ENCODE data around the gene TLCD2. TPM values are rescaled to one million over a fixed set of nuclear protein-coding genes. Genes with fewer than 3 reads are reported as not detected.

TLCD2 gene
- total and polyA plus RNA-seq, 2 of the 13 experiments (the other 11 are each of a cell fraction or from before 2014, with no cell fraction given) = 0.90 to 1.1 TPM

DNA sequence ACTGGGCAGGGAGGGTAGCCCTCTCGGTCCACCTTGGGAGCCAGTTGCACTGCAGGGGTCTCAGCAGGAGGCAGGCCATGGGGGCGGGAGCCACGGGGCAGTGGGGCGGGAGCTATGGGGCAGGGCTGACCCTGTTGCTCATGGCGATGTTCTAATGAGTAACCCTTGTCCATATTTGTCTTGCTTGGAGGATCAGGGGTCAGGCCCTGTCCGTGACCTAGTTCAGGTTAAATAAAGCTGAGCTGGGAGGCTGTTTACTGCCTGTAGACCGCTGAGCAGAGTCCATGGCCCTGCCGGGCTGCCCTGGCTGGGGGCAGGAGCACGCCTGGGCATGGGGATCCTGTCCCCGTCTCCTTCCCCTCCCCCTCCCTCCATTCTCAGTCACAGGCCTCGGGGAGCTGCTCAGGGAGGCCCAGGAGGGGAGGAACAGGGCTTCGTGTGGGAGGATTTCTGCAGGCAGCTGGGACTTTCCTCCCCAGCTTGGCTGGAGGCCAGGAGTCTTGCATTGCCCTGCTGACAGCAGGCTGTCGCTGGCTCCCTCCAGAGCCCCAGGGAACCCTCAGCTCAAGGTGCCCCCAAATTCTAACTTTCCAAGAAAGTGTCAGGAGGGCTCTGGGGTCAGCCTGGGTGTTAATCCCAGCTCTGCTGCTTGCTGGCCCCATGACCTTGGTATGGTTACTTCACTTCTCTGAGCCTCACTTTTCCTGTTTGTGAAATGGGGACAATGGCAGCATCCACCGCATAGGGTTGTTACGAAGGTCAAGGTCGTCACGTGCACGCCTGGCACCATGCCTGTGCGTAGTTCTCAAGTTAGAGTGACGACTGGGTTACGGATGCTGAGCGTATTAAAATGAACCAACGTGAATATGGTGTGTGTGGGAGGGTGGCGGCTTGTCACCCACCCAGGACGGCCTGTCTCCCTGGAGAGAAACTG, 26.4 kb upstream of the TLCD2 start (continued):
- TF ChIP-seq, protein P1, sequence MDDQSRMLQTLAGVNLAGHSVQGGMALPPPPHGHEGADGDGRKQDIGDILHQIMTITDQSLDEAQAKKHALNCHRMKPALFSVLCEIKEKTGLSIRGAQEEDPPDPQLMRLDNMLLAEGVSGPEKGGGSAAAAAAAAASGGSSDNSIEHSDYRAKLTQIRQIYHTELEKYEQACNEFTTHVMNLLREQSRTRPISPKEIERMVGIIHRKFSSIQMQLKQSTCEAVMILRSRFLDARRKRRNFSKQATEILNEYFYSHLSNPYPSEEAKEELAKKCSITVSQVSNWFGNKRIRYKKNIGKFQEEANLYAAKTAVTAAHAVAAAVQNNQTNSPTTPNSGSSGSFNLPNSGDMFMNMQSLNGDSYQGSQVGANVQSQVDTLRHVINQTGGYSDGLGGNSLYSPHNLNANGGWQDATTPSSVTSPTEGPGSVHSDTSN (CRISPR knock-in tag; IDR thresholded peaks at IDR 0.05; ENCODE audit: borderline replicate concordance) = no peak
- TF ChIP-seq MED1 (CRISPR knock-in tag; IDR thresholded peaks at IDR 0.05) (peak; percentile 97), SNRNP70 (IDR thresholded peaks at IDR 0.05; ENCODE audit: low read depth, low read length) (no peak), IKZF4 (CRISPR knock-in tag; IDR thresholded peaks at IDR 0.05; ENCODE audit: borderline replicate concordance, low read depth, not compliant biosample characterization) (no peak), ZNF652 (CRISPR knock-in tag; IDR thresholded peaks at IDR 0.05; ENCODE audit: borderline replicate concordance, low read depth) (peak; percentile 17; the same call in 1 of the 2 replicates), ARNT (IDR thresholded peaks at IDR 0.05) (no peak), TCF7L2 (IDR thresholded peaks at IDR 0.05; ENCODE audit: low read depth, low read length) (no peak), RFXANK (CRISPR knock-in tag; IDR thresholded peaks at IDR 0.05) (no peak), HOXA7 (CRISPR knock-in tag; IDR thresholded peaks at IDR 0.05) (no peak), SSRP1 (CRISPR knock-in tag; IDR thresholded peaks at IDR 0.05) (peak; percentile 23; the same call in 1 of the 2 replicates), ZBTB21 (CRISPR knock-in tag; IDR thresholded peaks at IDR 0.05) (0 out of 2 replicates have a peak, but pooled peaks have one; percentile 23), HMG20A (CRISPR knock-in tag; IDR thresholded peaks at IDR 0.05; ENCODE audit: borderline replicate concordance) (peak; percentile 89), KLF13 (CRISPR knock-in tag; IDR thresholded peaks at IDR 0.05) (no peak), RBAK (CRISPR knock-in tag; IDR thresholded peaks at IDR 0.05) (peak; percentile 27; the same call in 1 of the 2 replicates)
- TF ChIP-seq, protein P2, sequence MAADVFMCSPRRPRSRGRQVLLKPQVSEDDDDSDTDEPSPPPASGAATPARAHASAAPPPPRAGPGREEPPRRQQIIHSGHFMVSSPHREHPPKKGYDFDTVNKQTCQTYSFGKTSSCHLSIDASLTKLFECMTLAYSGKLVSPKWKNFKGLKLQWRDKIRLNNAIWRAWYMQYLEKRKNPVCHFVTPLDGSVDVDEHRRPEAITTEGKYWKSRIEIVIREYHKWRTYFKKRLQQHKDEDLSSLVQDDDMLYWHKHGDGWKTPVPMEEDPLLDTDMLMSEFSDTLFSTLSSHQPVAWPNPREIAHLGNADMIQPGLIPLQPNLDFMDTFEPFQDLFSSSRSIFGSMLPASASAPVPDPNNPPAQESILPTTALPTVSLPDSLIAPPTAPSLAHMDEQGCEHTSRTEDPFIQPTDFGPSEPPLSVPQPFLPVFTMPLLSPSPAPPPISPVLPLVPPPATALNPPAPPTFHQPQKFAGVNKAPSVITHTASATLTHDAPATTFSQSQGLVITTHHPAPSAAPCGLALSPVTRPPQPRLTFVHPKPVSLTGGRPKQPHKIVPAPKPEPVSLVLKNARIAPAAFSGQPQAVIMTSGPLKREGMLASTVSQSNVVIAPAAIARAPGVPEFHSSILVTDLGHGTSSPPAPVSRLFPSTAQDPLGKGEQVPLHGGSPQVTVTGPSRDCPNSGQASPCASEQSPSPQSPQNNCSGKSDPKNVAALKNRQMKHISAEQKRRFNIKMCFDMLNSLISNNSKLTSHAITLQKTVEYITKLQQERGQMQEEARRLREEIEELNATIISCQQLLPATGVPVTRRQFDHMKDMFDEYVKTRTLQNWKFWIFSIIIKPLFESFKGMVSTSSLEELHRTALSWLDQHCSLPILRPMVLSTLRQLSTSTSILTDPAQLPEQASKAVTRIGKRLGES (CRISPR knock-in tag; IDR thresholded peaks at IDR 0.05; ENCODE audit: borderline replicate concordance) = peak; percentile 88; the same call in 1 of the 2 replicates
- TF ChIP-seq, protein P3, sequence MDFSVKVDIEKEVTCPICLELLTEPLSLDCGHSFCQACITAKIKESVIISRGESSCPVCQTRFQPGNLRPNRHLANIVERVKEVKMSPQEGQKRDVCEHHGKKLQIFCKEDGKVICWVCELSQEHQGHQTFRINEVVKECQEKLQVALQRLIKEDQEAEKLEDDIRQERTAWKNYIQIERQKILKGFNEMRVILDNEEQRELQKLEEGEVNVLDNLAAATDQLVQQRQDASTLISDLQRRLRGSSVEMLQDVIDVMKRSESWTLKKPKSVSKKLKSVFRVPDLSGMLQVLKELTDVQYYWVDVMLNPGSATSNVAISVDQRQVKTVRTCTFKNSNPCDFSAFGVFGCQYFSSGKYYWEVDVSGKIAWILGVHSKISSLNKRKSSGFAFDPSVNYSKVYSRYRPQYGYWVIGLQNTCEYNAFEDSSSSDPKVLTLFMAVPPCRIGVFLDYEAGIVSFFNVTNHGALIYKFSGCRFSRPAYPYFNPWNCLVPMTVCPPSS (IDR thresholded peaks at IDR 0.05) = no peak
- TF ChIP-seq, protein P4, sequence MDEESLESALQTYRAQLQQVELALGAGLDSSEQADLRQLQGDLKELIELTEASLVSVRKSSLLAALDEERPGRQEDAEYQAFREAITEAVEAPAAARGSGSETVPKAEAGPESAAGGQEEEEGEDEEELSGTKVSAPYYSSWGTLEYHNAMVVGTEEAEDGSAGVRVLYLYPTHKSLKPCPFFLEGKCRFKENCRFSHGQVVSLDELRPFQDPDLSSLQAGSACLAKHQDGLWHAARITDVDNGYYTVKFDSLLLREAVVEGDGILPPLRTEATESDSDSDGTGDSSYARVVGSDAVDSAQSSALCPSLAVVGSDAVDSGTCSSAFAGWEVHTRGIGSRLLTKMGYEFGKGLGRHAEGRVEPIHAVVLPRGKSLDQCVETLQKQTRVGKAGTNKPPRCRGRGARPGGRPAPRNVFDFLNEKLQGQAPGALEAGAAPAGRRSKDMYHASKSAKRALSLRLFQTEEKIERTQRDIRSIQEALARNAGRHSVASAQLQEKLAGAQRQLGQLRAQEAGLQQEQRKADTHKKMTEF (CRISPR knock-in tag; IDR thresholded peaks at IDR 0.05) = peak; percentile 98
- TF ChIP-seq, protein P5, sequence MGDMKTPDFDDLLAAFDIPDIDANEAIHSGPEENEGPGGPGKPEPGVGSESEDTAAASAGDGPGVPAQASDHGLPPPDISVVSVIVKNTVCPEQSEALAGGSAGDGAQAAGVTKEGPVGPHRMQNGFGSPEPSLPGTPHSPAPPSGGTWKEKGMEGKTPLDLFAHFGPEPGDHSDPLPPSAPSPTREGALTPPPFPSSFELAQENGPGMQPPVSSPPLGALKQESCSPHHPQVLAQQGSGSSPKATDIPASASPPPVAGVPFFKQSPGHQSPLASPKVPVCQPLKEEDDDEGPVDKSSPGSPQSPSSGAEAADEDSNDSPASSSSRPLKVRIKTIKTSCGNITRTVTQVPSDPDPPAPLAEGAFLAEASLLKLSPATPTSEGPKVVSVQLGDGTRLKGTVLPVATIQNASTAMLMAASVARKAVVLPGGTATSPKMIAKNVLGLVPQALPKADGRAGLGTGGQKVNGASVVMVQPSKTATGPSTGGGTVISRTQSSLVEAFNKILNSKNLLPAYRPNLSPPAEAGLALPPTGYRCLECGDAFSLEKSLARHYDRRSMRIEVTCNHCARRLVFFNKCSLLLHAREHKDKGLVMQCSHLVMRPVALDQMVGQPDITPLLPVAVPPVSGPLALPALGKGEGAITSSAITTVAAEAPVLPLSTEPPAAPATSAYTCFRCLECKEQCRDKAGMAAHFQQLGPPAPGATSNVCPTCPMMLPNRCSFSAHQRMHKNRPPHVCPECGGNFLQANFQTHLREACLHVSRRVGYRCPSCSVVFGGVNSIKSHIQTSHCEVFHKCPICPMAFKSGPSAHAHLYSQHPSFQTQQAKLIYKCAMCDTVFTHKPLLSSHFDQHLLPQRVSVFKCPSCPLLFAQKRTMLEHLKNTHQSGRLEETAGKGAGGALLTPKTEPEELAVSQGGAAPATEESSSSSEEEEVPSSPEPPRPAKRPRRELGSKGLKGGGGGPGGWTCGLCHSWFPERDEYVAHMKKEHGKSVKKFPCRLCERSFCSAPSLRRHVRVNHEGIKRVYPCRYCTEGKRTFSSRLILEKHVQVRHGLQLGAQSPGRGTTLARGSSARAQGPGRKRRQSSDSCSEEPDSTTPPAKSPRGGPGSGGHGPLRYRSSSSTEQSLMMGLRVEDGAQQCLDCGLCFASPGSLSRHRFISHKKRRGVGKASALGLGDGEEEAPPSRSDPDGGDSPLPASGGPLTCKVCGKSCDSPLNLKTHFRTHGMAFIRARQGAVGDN (CRISPR knock-in tag; IDR thresholded peaks at IDR 0.05) = peak; percentile 84

All from HepG2 (cell line).